KOPT-K1 (cell line): ENCODE data around the gene RBM38.
"Not testable (repeated sequence)": the region's sequence is repeated elsewhere in the genome, so short reads cannot be mapped to it uniquely, and the experiment has no call there.

ENCODE experiments used
- H3K27ac ChIP-seq: fragments of 200-600 bp; sonication (generic); 2 replicates; pipeline ENCODE4 v1.5.1; 2016; ENCODE audit warnings: antibody characterized with exemption, mild to moderate bottlenecking, low read depth, low read length; ENCODE audit not compliant: poor library complexity, severe bottlenecking
- H3K36me3 ChIP-seq: fragments of 200-600 bp; sonication (generic); 2 replicates; pipeline ENCODE4 v1.5.1; 2017; ENCODE audit warnings: antibody characterized with exemption, mild to moderate bottlenecking, low read length, moderate library complexity; ENCODE audit not compliant: insufficient read depth
- H3K9me3 ChIP-seq: fragments of 200-600 bp; sonication (generic); 2 replicates; pipeline ENCODE4 v1.5.1; 2017; ENCODE audit warnings: antibody characterized with exemption, low read length, mild to moderate bottlenecking; ENCODE audit not compliant: insufficient read depth, poor library complexity, severe bottlenecking

Gene RBM38

GRCh38 chr20:57426271-57426689 lies 35.1 kb downstream of the RBM38 start:
- Histone ChIP-seq H3K36me3 (no peaks in the 10 kb centered on the region), H3K9me3 (no peaks in the 10 kb centered on the region), H3K27ac (no peak overlapping the region)

GRCh38 chr20:57426831-57427230 lies 35.6 kb downstream of the RBM38 start:
- H3K36me3 ChIP-seq: no peaks in the 10 kb centered on the region
- no peak overlapping the region for H3K27ac ChIP-seq
- no peaks in the 10 kb centered on the region for H3K9me3 ChIP-seq

GRCh38 chr20:57428324-57429158 lies 37.3 kb downstream of the RBM38 start:
- Histone ChIP-seq H3K27ac (no peak overlapping the region), H3K9me3 (no peaks in the 10 kb centered on the region), H3K36me3 (no peaks in the 10 kb centered on the region)

GRCh38 chr20:57429159-57429496 lies 37.9 kb downstream of the RBM38 start:
- Histone ChIP-seq H3K27ac (no peak overlapping the region), H3K36me3 (no peaks in the 10 kb centered on the region), H3K9me3 (no peaks in the 10 kb centered on the region)

GRCh38 chr20:57429580-57430200 lies 38.5 kb downstream of the RBM38 start:
- no peaks in the 10 kb centered on the region for H3K9me3 ChIP-seq
- H3K36me3 ChIP-seq: no peaks in the 10 kb centered on the region
- no peak overlapping the region for H3K27ac ChIP-seq

- not testable (repeated sequence) for H3K36me3 ChIP-seq, H3K27ac ChIP-seq, H3K9me3 ChIP-seq
Measured at GRCh38 chr20:57430201-57430596, 39.0 kb downstream of the RBM38 start.

- Histone ChIP-seq H3K9me3 (no peaks in the 10 kb centered on the region), H3K27ac (no peak overlapping the region), H3K36me3 (no peaks in the 10 kb centered on the region)
Measured at GRCh38 chr20:57431539-57431835, 40.3 kb downstream of the RBM38 start.

GRCh38 chr20:57432480-57432861 lies 41.3 kb downstream of the RBM38 start:
- peak overlapping the region; percentile 23 for H3K27ac ChIP-seq
- no peaks in the 10 kb centered on the region for H3K36me3 ChIP-seq
- H3K9me3 ChIP-seq: no peaks in the 10 kb centered on the region

GRCh38 chr20:57432862-57433491 lies 41.8 kb downstream of the RBM38 start:
- H3K36me3 ChIP-seq: no peaks in the 10 kb centered on the region
- peak overlapping the region; percentile 33 for H3K27ac ChIP-seq
- H3K9me3 ChIP-seq: no peaks in the 10 kb centered on the region

GRCh38 chr20:57433657-57434389 lies 42.6 kb downstream of the RBM38 start:
- no peaks in the 10 kb centered on the region for H3K9me3 ChIP-seq
- H3K36me3 ChIP-seq: no peaks in the 10 kb centered on the region
- H3K27ac ChIP-seq: no peak overlapping the region

GRCh38 chr20:57434390-57434700 lies 43.1 kb downstream of the RBM38 start:
- no peak overlapping the region for H3K27ac ChIP-seq
- no peaks in the 10 kb centered on the region for H3K9me3 ChIP-seq
- H3K36me3 ChIP-seq: no peaks in the 10 kb centered on the region

GRCh38 chr20:57435105-57435497 lies 43.9 kb downstream of the RBM38 start:
- no peaks in the 10 kb centered on the region for H3K36me3 ChIP-seq
- H3K27ac ChIP-seq: no peak overlapping the region
- H3K9me3 ChIP-seq: no peaks in the 10 kb centered on the region

GRCh38 chr20:57435498-57436222 lies 44.5 kb downstream of the RBM38 start:
- H3K27ac ChIP-seq: no peak overlapping the region
- H3K9me3 ChIP-seq: no peaks in the 10 kb centered on the region
- no peaks in the 10 kb centered on the region for H3K36me3 ChIP-seq

- Histone ChIP-seq H3K27ac (no peak overlapping the region), H3K9me3 (no peaks in the 10 kb centered on the region)
Measured at GRCh38 chr20:57436223-57436545, 45.0 kb downstream of the RBM38 start.

GRCh38 chr20:57437267-57437666 lies 46.1 kb downstream of the RBM38 start:
- H3K36me3 ChIP-seq: no peaks in the 10 kb centered on the region
- H3K27ac ChIP-seq: no peak overlapping the region

More at GRCh38 chr20:57436223-57436545, 45.0 kb downstream of the RBM38 start:
- H3K36me3 ChIP-seq: no peaks in the 10 kb centered on the region

More at GRCh38 chr20:57437267-57437666, 46.1 kb downstream of the RBM38 start:
- no peaks in the 10 kb centered on the region for H3K9me3 ChIP-seq
